OCI-LY7 (cell line): ENCODE data around the gene TSSK3. TPM values are rescaled to one million over a fixed set of nuclear protein-coding genes. Genes with fewer than 3 reads are reported as not detected.

Source experiments
- BruUV-seq: library from RNA; stranded (reverse); fragments of 400-500 nt; replicated peaks from 2 replicates; lab custom pipeline; 2021; lab: Mats Ljungman, UMichigan
- CTCF ChIA-PET: fragments of 300-600 bp; sonication (Branson Sonifier 250); formaldehyde crosslinking; loops from one replicate; lab custom pipeline; 2022; ENCODE audit warnings: antibody characterized with exemption; ENCODE audit not compliant: unreplicated experiment; lab: Charles Lee
- POLR2A ChIA-PET: fragments of 300-600 bp; sonication (Branson Sonifier 250); formaldehyde crosslinking; loops from one replicate; lab custom pipeline; 2022; ENCODE audit warnings: antibody characterized with exemption; lab: Charles Lee
- DNase-seq: peaks from one replicate; pipeline ENCODE4 v3.0.0-alpha.2; 2015; ENCODE audit warnings: low spot score
- H2AFZ ChIP-seq: fragments of 200-600 bp; sonication (generic), shearing (Covaris generic); 2 replicates; pipeline ENCODE4 v1.6.1; 2014; ENCODE audit warnings: mild to moderate bottlenecking, antibody characterized with exemption, low read length, moderate library complexity
- H3K27ac ChIP-seq: fragments of 200-600 bp; sonication (generic); 2 replicates; pipeline ENCODE4 v1.5.1; 2014; ENCODE audit warnings: mixed run types, low read depth, mild to moderate bottlenecking, moderate library complexity, low read length, inconsistent platforms; ENCODE audit not compliant: poor library complexity, severe bottlenecking
- H3K36me3 ChIP-seq: fragments of 200-600 bp; sonication (generic); 2 replicates; pipeline ENCODE4 v1.6.1; 2014; ENCODE audit warnings: mild to moderate bottlenecking, antibody characterized with exemption, low read length, moderate library complexity, mixed read lengths; ENCODE audit not compliant: insufficient read depth
- H3K4me1 ChIP-seq: fragments of 200-600 bp; sonication (generic); 2 replicates; pipeline ENCODE4 v1.5.1; 2014; ENCODE audit warnings: mild to moderate bottlenecking, low read length; ENCODE audit not compliant: insufficient read depth, poor library complexity, severe bottlenecking
- H3K4me2 ChIP-seq: fragments of 200-600 bp; sonication (generic); 2 replicates; pipeline ENCODE4 v1.6.1; 2014; ENCODE audit warnings: mild to moderate bottlenecking, low read length
- H3K4me3 ChIP-seq: fragments of 200-600 bp; sonication (generic); 2 replicates; pipeline ENCODE4 v1.5.1; 2014; ENCODE audit warnings: mild to moderate bottlenecking, low read depth, low read length; ENCODE audit not compliant: poor library complexity, severe bottlenecking
- H3K79me2 ChIP-seq: fragments of 200-600 bp; sonication (generic); 2 replicates; pipeline ENCODE4 v1.6.1; 2016; ENCODE audit warnings: low read depth, mild to moderate bottlenecking, low read length, moderate library complexity, mixed read lengths; ENCODE audit not compliant: insufficient read depth
- H3K9me2 ChIP-seq: fragments of 200-600 bp; sonication (generic); 2 replicates; pipeline ENCODE4 v1.6.1; 2016; ENCODE audit warnings: mild to moderate bottlenecking, low read length, mixed read lengths; ENCODE audit not compliant: insufficient read depth
- H3K9me3 ChIP-seq: fragments of 200-600 bp; sonication (generic); 2 replicates; pipeline ENCODE4 v1.6.1; 2014; ENCODE audit warnings: mild to moderate bottlenecking, mixed run types, low read length, mixed read lengths
- H4K20me1 ChIP-seq: fragments of 200-600 bp; sonication (generic); 2 replicates; pipeline ENCODE4 v1.6.1; 2014; ENCODE audit warnings: mild to moderate bottlenecking, antibody characterized with exemption, low read length, moderate library complexity, mixed read lengths; ENCODE audit not compliant: insufficient read depth
- EZH2phosphoT487 ChIP-seq: fragments of 200-600 bp; sonication (generic); IDR thresholded peaks from 2 replicates; pipeline ENCODE4 v1.6.1; 2018; ENCODE audit warnings: low read depth, borderline replicate concordance, mild to moderate bottlenecking, mixed run types, antibody characterized with exemption, low read length, moderate library complexity, mixed read lengths
- intact Hi-C: fragments of 100-400 bp; cut with micrococcal nuclease; formaldehyde crosslinking; loops from one replicate; pipeline ENCODE4 v1.10.0; 2022; ENCODE audit not compliant: unreplicated experiment
- total RNA-seq, 2 experiments: library from RNA; depleted of rRNA in 1 of 2; stranded (reverse); fragments of >200 nt in 1 of 2; shearing (Covaris generic) in 1 of 2; gene quantifications; 2 replicates each; pipeline ENCODE4 v1.2.3, GENCODE V29; 2014 to 2022
- TF ChIP-seq, protein P1 (sequence below): fragments of 200-600 bp; sonication (generic); conservative IDR thresholded peaks from 2 replicates; pipeline ENCODE4 v1.5.1; 2014; ENCODE audit warnings: mild to moderate bottlenecking, antibody characterized with exemption, low read length, moderate library complexity, mixed read lengths

TSSK3 gene
- total RNA-seq, 2 experiments from 2014 or later = 2.0 to 7.8 TPM

DNA sequence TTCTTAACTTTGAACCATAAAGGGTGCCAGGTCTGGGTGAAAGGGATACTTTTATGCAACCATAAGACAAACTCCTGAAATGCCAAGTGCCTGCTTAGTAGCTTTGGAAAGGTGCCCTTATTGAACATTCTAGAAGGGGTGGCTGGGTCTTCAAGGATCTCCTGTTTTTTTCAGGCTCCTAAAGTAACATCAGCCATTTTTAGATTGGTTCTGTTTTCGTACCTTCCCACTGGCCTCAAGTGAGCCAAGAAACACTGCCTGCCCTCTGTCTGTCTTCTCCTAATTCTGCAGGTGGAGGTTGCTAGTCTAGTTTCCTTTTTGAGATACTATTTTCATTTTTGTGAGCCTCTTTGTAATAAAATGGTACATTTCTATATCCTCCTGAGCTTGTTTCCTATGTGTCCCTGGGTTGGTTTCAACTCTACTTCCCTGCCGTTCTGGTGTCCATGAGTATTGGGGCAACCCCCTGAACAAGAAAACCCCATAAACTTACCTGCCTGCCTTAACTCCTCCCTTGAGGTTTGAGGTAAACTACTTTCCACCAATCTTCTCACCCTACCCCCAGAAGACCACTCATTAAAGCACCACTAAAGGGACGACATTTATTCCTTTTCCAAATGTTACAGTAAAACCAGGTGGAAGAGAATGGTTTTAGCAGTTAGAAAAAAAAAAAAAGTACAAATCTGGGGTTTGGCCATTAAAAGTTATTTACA, 28.9 kb upstream of the TSSK3 start:
- H3K79me2 ChIP-seq = peaks cover 27% of the 10 kb centered on the region
- H3K4me2 ChIP-seq = peak overlapping the region; percentile 99
- intact Hi-C loops = no loop called here
- H3K4me3 ChIP-seq = peak overlapping the region; percentile 85
- H4K20me1 ChIP-seq = peaks cover 10% of the 10 kb centered on the region
- H3K36me3 ChIP-seq = peaks cover 66% of the 10 kb centered on the region
- no peaks in the 10 kb centered on the region for H3K9me2 ChIP-seq
- H2AFZ ChIP-seq = no peak overlapping the region
- ChIA-PET POLR2A (interaction anchor here (0.6 to 4.4 kb wide), 8 partner anchors 9 to 312 kb away, joined by 3 to 23 read pairs (median 3); no protein-coding TSS in a partner anchor), CTCF (no interaction called here)
- H3K27ac ChIP-seq = peak overlapping the region; percentile 64
- H3K4me1 ChIP-seq = peaks cover 49% of the 10 kb centered on the region
- DNase-seq = peak; percentile 44
- TF ChIP-seq, protein P1, sequence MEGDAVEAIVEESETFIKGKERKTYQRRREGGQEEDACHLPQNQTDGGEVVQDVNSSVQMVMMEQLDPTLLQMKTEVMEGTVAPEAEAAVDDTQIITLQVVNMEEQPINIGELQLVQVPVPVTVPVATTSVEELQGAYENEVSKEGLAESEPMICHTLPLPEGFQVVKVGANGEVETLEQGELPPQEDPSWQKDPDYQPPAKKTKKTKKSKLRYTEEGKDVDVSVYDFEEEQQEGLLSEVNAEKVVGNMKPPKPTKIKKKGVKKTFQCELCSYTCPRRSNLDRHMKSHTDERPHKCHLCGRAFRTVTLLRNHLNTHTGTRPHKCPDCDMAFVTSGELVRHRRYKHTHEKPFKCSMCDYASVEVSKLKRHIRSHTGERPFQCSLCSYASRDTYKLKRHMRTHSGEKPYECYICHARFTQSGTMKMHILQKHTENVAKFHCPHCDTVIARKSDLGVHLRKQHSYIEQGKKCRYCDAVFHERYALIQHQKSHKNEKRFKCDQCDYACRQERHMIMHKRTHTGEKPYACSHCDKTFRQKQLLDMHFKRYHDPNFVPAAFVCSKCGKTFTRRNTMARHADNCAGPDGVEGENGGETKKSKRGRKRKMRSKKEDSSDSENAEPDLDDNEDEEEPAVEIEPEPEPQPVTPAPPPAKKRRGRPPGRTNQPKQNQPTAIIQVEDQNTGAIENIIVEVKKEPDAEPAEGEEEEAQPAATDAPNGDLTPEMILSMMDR = 0 out of 2 replicates have a peak, but pooled peaks have one; percentile 26
- no peak for TF ChIP-seq EZH2phosphoT487
- H3K9me3 ChIP-seq = no peaks in the 10 kb centered on the region
- TSS peak; percentile 92 for BruUV-seq

DNA sequence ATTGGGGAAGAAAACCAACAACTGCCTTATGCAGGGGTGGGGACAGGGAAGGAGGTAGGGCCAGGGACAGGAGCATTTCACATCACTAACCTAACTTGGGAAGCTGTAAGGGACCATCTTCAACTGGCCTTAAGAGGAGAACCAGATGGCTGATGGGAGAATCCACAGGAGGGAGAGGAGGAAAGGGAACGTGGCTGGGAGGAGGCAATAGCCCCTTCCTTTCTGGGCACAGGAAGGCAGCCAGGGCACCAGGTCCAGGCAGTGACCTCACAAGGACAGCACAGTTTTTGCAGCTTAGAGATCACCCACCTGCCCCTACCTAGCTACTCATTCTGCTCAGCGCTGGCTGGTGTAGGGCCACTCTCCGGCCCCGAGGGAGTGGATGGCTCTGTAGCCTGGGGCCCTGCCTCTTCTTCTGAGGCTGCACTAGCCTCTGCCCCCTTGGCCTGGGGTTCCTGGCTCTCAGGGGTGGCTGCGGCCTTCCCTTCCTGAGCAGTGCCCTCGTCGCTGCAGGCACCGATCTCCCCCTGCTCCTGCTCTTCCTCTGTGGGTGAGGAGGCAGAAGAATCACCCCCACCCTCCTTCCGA, 28.0 kb upstream of the TSSK3 start:
- H3K9me2 ChIP-seq = no peaks in the 10 kb centered on the region
- H4K20me1 ChIP-seq = peaks cover 10% of the 10 kb centered on the region
- peaks cover 57% of the 10 kb centered on the region for H3K36me3 ChIP-seq
- peaks cover 50% of the 10 kb centered on the region for H3K4me1 ChIP-seq
- H3K79me2 ChIP-seq = peaks cover 27% of the 10 kb centered on the region
- intact Hi-C loops = no loop called here
- BruUV-seq = no TSS peak
- H3K9me3 ChIP-seq = no peaks in the 10 kb centered on the region
- peak overlapping the region; percentile 64 for H3K27ac ChIP-seq
- no peak overlapping the region for H2AFZ ChIP-seq
- TF ChIP-seq EZH2phosphoT487 = no peak
- TF ChIP-seq, protein P1 = no peak
- H3K4me3 ChIP-seq = peak overlapping the region; percentile 85
- peak overlapping the region; percentile 99 for H3K4me2 ChIP-seq
- POLR2A ChIA-PET = interaction anchor here (1.2 to 4.4 kb wide), 3 partner anchors 13 to 86 kb away, joined by 3 to 23 read pairs (median 4); no protein-coding TSS in a partner anchor
- CTCF ChIA-PET = no interaction called here
- DNase-seq = peak; percentile 48
